MM.1S (cell line): Measurements from ENCODE around the gene HINT2.

Source experiments
- CTCF ChIP-seq: fragments of 300-600 bp; sonication (generic); IDR thresholded peaks from 2 replicates; pipeline ENCODE4 v1.5.1; 2016; ENCODE audit warnings: antibody characterized with exemption, low read length, mixed read lengths
- EZH2 ChIP-seq: fragments of 300-600 bp; sonication (generic); optimal IDR thresholded peaks from 2 replicates; pipeline ENCODE3; 2017; ENCODE audit warnings: low read depth, mild to moderate bottlenecking, antibody characterized with exemption, low read length, mixed read lengths
- EZH2phosphoT487 ChIP-seq: fragments of 300-600 bp; sonication (generic); IDR thresholded peaks from 2 replicates; pipeline ENCODE4 v1.6.1; 2018; ENCODE audit warnings: antibody characterized with exemption, low read length

- TF ChIP-seq EZH2phosphoT487 = no peak
- no peak for TF ChIP-seq CTCF
- no peak for TF ChIP-seq EZH2
Measured at GRCh38 chr9:35836595-35836994, 21.8 kb upstream of the HINT2 start.
